ENCODE results near the gene LNX1.
"Not testable (repeated sequence)": the region's sequence is repeated elsewhere in the genome, so short reads cannot be mapped to it uniquely, and the experiment has no call there.

Gene LNX1

GRCh38 chr4:53479736-53480525, 111.4 kb downstream of the LNX1 start:
- no peak for TF ChIP-seq POLR2A (IDR thresholded peaks at IDR 0.05; ENCODE audit: low read length)
- no peak for TF ChIP-seq GATA1 (IDR thresholded peaks at IDR 0.05; ENCODE audit: low read depth, low read length)

GRCh38 chr4:53478671-53479456, 112.4 kb downstream of the LNX1 start:
- DNase-seq: peak in 1 of 2 experiments; percentile 6
- no peak for TF ChIP-seq GATA1 (IDR thresholded peaks at IDR 0.05; ENCODE audit: low read depth, low read length)
- no peak for TF ChIP-seq POLR2A (IDR thresholded peaks at IDR 0.05; ENCODE audit: low read length)

More at GRCh38 chr4:53479736-53480525, 111.4 kb downstream of the LNX1 start:
- no peak for DNase-seq

GRCh38 chr4:53477636-53478035, 113.7 kb downstream of the LNX1 start:
- TF ChIP-seq GATA1 (IDR thresholded peaks at IDR 0.05; ENCODE audit: low read depth, low read length) (no peak), POLR2A (IDR thresholded peaks at IDR 0.05; ENCODE audit: low read length) (no peak)
- DNase-seq: no peak

GRCh38 chr4:53477038-53477565, 114.2 kb downstream of the LNX1 start:
- TF ChIP-seq GATA1 (IDR thresholded peaks at IDR 0.05; ENCODE audit: low read depth, low read length): no peak
- no peak for TF ChIP-seq POLR2A (IDR thresholded peaks at IDR 0.05; ENCODE audit: low read length)
- no peak for DNase-seq

- no peak for DNase-seq
- TF ChIP-seq GATA1 (IDR thresholded peaks at IDR 0.05; ENCODE audit: low read depth, low read length) (no peak), POLR2A (IDR thresholded peaks at IDR 0.05; ENCODE audit: low read length) (no peak)
Measured at GRCh38 chr4:53476232-53477037, 114.9 kb downstream of the LNX1 start.

- not testable (repeated sequence) for DNase-seq
Measured at GRCh38 chr4:53466576-53466975, 124.7 kb downstream of the LNX1 start.

- TF ChIP-seq POLR2A (IDR thresholded peaks at IDR 0.05; ENCODE audit: low read length) (no peak), GATA1 (IDR thresholded peaks at IDR 0.05; ENCODE audit: low read depth, low read length) (no peak)
- DNase-seq: no peak
Measured at GRCh38 chr4:53465891-53466290, 125.4 kb downstream of the LNX1 start.

GRCh38 chr4:53465281-53465680, 126.0 kb downstream of the LNX1 start:
- no peak for TF ChIP-seq GATA1 (IDR thresholded peaks at IDR 0.05; ENCODE audit: low read depth, low read length)
- TF ChIP-seq POLR2A (IDR thresholded peaks at IDR 0.05; ENCODE audit: low read length): no peak
- DNase-seq: no peak

- DNase-seq: no peak
- no peak for TF ChIP-seq GATA1 (IDR thresholded peaks at IDR 0.05; ENCODE audit: low read depth, low read length)
- TF ChIP-seq POLR2A (IDR thresholded peaks at IDR 0.05; ENCODE audit: low read length): no peak
Measured at GRCh38 chr4:53463340-53463739, 127.9 kb downstream of the LNX1 start.

GRCh38 chr4:53461244-53461643, 130.0 kb downstream of the LNX1 start:
- no peak for TF ChIP-seq POLR2A (IDR thresholded peaks at IDR 0.05; ENCODE audit: low read length)
- no peak for TF ChIP-seq GATA1 (IDR thresholded peaks at IDR 0.05; ENCODE audit: low read depth, low read length)
- no peak for DNase-seq

GRCh38 chr4:53459548-53459947, 131.7 kb downstream of the LNX1 start:
- no peak for DNase-seq

GRCh38 chr4:53456178-53456577, 135.1 kb downstream of the LNX1 start:
- TF ChIP-seq GATA1 (IDR thresholded peaks at IDR 0.05; ENCODE audit: low read depth, low read length): no peak
- no peak for TF ChIP-seq POLR2A (IDR thresholded peaks at IDR 0.05; ENCODE audit: low read length)

More at GRCh38 chr4:53459548-53459947, 131.7 kb downstream of the LNX1 start:
- TF ChIP-seq POLR2A (IDR thresholded peaks at IDR 0.05; ENCODE audit: low read length): no peak
- TF ChIP-seq GATA1 (IDR thresholded peaks at IDR 0.05; ENCODE audit: low read depth, low read length): no peak

GRCh38 chr4:53455766-53456165, 135.5 kb downstream of the LNX1 start:
- TF ChIP-seq POLR2A (IDR thresholded peaks at IDR 0.05; ENCODE audit: low read length) (no peak), GATA1 (IDR thresholded peaks at IDR 0.05; ENCODE audit: low read depth, low read length) (no peak)
- DNase-seq: no peak

More at GRCh38 chr4:53456178-53456577, 135.1 kb downstream of the LNX1 start:
- no peak for DNase-seq

- TF ChIP-seq POLR2A (IDR thresholded peaks at IDR 0.05; ENCODE audit: low read length) (no peak), GATA1 (IDR thresholded peaks at IDR 0.05; ENCODE audit: low read depth, low read length) (no peak)
- DNase-seq: peak; percentile 39 to 70
Measured at GRCh38 chr4:53453385-53453784, 137.9 kb downstream of the LNX1 start.
